Adrenal gland (tissue), 5 donors: Measurements from ENCODE around the gene WDR70.

Experiments used
- POLR2A ChIP-seq, 2 donors: fragments of 450-650 bp; IDR thresholded peaks; one replicate each; pipeline ENCODE4 v1.6.1; 2017; ENCODE audit warnings: antibody characterized with exemption in 2 of 2, mild to moderate bottlenecking in 2 of 2, moderate library complexity in 1 of 2
- TF ChIP-seq, protein P1 (sequence below), 6 experiments: fragments of 450-650 bp in 4 of 6; fragments of 200-600 bp in 2 of 6; sonication (generic) in 1 of 6; IDR thresholded peaks; 1 replicate in 5 of 6; 2 replicates in 1 of 6; pipeline versions ENCODE4 v1.5.1 to v1.8.0; 2016 to 2021; ENCODE audit warnings: antibody characterized with exemption in 6 of 6, mild to moderate bottlenecking in 2 of 6, moderate library complexity in 1 of 6
- donor health status: DM: no; HTN: no; CAD: no.

DNA sequence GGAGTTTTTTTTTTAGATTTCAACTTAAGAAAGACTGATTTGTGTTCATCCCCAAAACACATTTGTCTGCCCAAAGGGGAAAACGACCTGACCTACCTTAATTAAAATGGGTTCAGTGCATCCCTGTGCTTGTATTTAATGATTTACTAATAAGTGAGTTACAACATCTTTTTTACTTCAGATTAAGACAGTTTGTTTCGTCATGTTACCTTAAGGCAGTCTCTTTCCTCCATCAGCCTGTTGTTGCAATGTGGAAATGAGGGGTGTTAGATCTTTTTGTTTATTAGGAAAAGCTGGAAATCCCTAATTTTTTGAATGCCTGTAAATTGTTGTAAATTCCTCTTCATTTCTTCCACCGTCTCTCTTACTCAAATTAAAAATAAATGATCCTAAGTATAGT is 283.2 kb downstream of the WDR70 start:
- TF ChIP-seq, protein P1, sequence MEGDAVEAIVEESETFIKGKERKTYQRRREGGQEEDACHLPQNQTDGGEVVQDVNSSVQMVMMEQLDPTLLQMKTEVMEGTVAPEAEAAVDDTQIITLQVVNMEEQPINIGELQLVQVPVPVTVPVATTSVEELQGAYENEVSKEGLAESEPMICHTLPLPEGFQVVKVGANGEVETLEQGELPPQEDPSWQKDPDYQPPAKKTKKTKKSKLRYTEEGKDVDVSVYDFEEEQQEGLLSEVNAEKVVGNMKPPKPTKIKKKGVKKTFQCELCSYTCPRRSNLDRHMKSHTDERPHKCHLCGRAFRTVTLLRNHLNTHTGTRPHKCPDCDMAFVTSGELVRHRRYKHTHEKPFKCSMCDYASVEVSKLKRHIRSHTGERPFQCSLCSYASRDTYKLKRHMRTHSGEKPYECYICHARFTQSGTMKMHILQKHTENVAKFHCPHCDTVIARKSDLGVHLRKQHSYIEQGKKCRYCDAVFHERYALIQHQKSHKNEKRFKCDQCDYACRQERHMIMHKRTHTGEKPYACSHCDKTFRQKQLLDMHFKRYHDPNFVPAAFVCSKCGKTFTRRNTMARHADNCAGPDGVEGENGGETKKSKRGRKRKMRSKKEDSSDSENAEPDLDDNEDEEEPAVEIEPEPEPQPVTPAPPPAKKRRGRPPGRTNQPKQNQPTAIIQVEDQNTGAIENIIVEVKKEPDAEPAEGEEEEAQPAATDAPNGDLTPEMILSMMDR (IDR thresholded peaks at IDR 0.05), result no peak
- TF ChIP-seq POLR2A (IDR thresholded peaks at IDR 0.05), result no peak
